A673 (cell line): ENCODE measurements around the gene GDF11. TPM values are rescaled to one million over a fixed set of nuclear protein-coding genes. Genes with fewer than 3 reads are reported as not detected.

Source experiments
- BruUV-seq: library from RNA; stranded (reverse); fragments of 400-500 nt; replicated peaks from 2 replicates; lab custom pipeline; 2021; lab: Mats Ljungman, UMichigan
- CTCF ChIA-PET: fragments of 300-600 bp; sonication (Branson Sonifier 250); formaldehyde crosslinking; loops from one replicate; lab custom pipeline; 2022; ENCODE audit warnings: antibody characterized with exemption; lab: Charles Lee
- POLR2A ChIA-PET: fragments of 300-600 bp; sonication (Branson Sonifier 250); formaldehyde crosslinking; loops from one replicate; lab custom pipeline; 2022; ENCODE audit warnings: antibody characterized with exemption; ENCODE audit not compliant: low non-redundant PET; lab: Charles Lee
- DNase-seq: peaks from one replicate; pipeline ENCODE4 v3.0.0-alpha.2; 2015; ENCODE audit warnings: low spot score
- H3K27ac ChIP-seq: fragments of 200-600 bp; sonication (generic); 2 replicates; pipeline ENCODE4 v1.5.1; 2016; ENCODE audit warnings: mixed run types, low read depth, mild to moderate bottlenecking, mixed read lengths, antibody characterized with exemption, low read length; ENCODE audit not compliant: poor library complexity, severe bottlenecking
- H3K27me3 ChIP-seq: fragments of 200-600 bp; sonication (generic); replicated peaks from 2 replicates; pipeline ENCODE4 v1.6.1; 2017; ENCODE audit warnings: mixed run types, low read depth, mild to moderate bottlenecking, mixed read lengths, antibody characterized with exemption, low read length; ENCODE audit not compliant: insufficient read depth, poor library complexity
- H3K36me3 ChIP-seq: fragments of 200-600 bp; sonication (generic); 2 replicates; pipeline ENCODE4 v1.6.1; 2016; ENCODE audit warnings: mixed run types, mild to moderate bottlenecking, mixed read lengths, antibody characterized with exemption, low read length; ENCODE audit not compliant: insufficient read depth, poor library complexity, severe bottlenecking
- H3K4me1 ChIP-seq: fragments of 200-600 bp; sonication (generic); 2 replicates; pipeline ENCODE4 v1.6.1; 2017; ENCODE audit warnings: mixed run types, mild to moderate bottlenecking, mixed read lengths, antibody characterized with exemption, low read length; ENCODE audit not compliant: insufficient read depth, poor library complexity, severe bottlenecking
- H3K4me3 ChIP-seq: fragments of 200-600 bp; sonication (generic); 2 replicates; pipeline ENCODE4 v1.5.1; 2016; ENCODE audit warnings: low read depth, mixed run types, mild to moderate bottlenecking, mixed read lengths, low read length; ENCODE audit not compliant: poor library complexity, severe bottlenecking
- H3K9me3 ChIP-seq: fragments of 200-600 bp; sonication (generic); 2 replicates; pipeline ENCODE4 v1.6.1; 2016; ENCODE audit warnings: mixed run types, low read depth, mild to moderate bottlenecking, mixed read lengths, antibody characterized with exemption, low read length; ENCODE audit not compliant: poor library complexity, severe bottlenecking
- EZH2 ChIP-seq: fragments of 200-600 bp; sonication (generic); IDR thresholded peaks from 2 replicates; pipeline ENCODE4 v1.6.1; 2017; ENCODE audit warnings: borderline replicate concordance, low read depth, mild to moderate bottlenecking, mixed read lengths, antibody characterized with exemption, low read length; ENCODE audit not compliant: poor library complexity, severe bottlenecking
- intact Hi-C: fragments of 100-400 bp; cut with micrococcal nuclease; formaldehyde crosslinking; loops from one replicate; pipeline ENCODE4 v1.10.0; 2022; ENCODE audit not compliant: unreplicated experiment
- total RNA-seq: library from RNA; stranded (reverse); gene quantifications from 2 replicates; pipeline ENCODE4 v1.2.3, GENCODE V29; 2021
- TF ChIP-seq, protein P1 (sequence below): fragments of 300-800, 200-600 bp; sonication (generic); conservative IDR thresholded peaks from 2 replicates; pipeline ENCODE4 v1.5.1; 2017; ENCODE audit warnings: low read depth, mild to moderate bottlenecking, antibody characterized with exemption, low read length, moderate library complexity, mixed read lengths

GDF11 gene
- total RNA-seq, 1 experiment from 2014 or later, result 38.4 TPM

GRCh38 chr12:55743406-55744339 is 751 bp downstream of the GDF11 start:
- DNase-seq, result peak; percentile 84
- BruUV-seq, result TSS peak; percentile 33
- H3K27ac ChIP-seq, result peak overlapping the region; percentile 80

GRCh38 chr12:55744340-55745030 is 1.6 kb downstream of the GDF11 start:
- peak overlapping the region; percentile 80 for H3K27ac ChIP-seq
- POLR2A ChIA-PET, result interaction anchor here (0.6 kb wide), 1 partner anchor 45 kb away, joined by 3 read pairs; no protein-coding TSS in a partner anchor

More at GRCh38 chr12:55743406-55744339, 751 bp downstream of the GDF11 start:
- H3K4me1 ChIP-seq, result peaks cover 9% of the 10 kb centered on the region
- H3K27me3 ChIP-seq, result no peaks in the 10 kb centered on the region
- no peaks in the 10 kb centered on the region for H3K9me3 ChIP-seq
- ChIA-PET POLR2A (interaction anchor here (0.6 to 0.7 kb wide), 2 partner anchors 11 to 44 kb away, joined by 3 read pairs; no protein-coding TSS in a partner anchor), CTCF (interaction anchor here (0.5 to 0.6 kb wide), 2 partner anchors 28 to 56 kb away, joined by 7 read pairs; partner anchors contain the start of gene BLOC1S1)
- TF ChIP-seq EZH2, result no peak
- TF ChIP-seq, protein P1, sequence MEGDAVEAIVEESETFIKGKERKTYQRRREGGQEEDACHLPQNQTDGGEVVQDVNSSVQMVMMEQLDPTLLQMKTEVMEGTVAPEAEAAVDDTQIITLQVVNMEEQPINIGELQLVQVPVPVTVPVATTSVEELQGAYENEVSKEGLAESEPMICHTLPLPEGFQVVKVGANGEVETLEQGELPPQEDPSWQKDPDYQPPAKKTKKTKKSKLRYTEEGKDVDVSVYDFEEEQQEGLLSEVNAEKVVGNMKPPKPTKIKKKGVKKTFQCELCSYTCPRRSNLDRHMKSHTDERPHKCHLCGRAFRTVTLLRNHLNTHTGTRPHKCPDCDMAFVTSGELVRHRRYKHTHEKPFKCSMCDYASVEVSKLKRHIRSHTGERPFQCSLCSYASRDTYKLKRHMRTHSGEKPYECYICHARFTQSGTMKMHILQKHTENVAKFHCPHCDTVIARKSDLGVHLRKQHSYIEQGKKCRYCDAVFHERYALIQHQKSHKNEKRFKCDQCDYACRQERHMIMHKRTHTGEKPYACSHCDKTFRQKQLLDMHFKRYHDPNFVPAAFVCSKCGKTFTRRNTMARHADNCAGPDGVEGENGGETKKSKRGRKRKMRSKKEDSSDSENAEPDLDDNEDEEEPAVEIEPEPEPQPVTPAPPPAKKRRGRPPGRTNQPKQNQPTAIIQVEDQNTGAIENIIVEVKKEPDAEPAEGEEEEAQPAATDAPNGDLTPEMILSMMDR, result peak; percentile 21; the same call in 1 of the 2 replicates
- intact Hi-C loops, result no loop called here
- peak overlapping the region; percentile 70 for H3K4me3 ChIP-seq
- H3K36me3 ChIP-seq, result peaks cover 14% of the 10 kb centered on the region

More at GRCh38 chr12:55744340-55745030, 1.6 kb downstream of the GDF11 start:
- DNase-seq, result no peak
- Histone ChIP-seq H3K9me3 (no peaks in the 10 kb centered on the region), H3K27me3 (no peaks in the 10 kb centered on the region), H3K36me3 (peaks cover 22% of the 10 kb centered on the region), H3K4me1 (peaks cover 9% of the 10 kb centered on the region), H3K4me3 (peak overlapping the region; percentile 70)
- CTCF ChIA-PET, result no interaction called here
- intact Hi-C loops, result no loop called here
- BruUV-seq, result no TSS peak
- TF ChIP-seq EZH2, result no peak
- TF ChIP-seq, protein P1, result no peak
